ENCODE data around the gene RAB40A. TPM values are rescaled to one million over a fixed set of nuclear protein-coding genes. Genes with fewer than 3 reads are reported as not detected.
"Not testable (repeated sequence)": the region's sequence is repeated elsewhere in the genome, so short reads cannot be mapped to it uniquely, and the experiment has no call there.

Gene RAB40A
- total and polyA plus RNA-seq, 10 donors: 0.12 to 1.6 (median 0.68) TPM; not detected in 1

- Histone ChIP-seq H3K4me1 (no peaks in the 10 kb centered on the region), H3K9me3 (no peaks in the 10 kb centered on the region), H3K36me3 (no peaks in the 10 kb centered on the region), H3K27me3 (replicated peaks in 1 of 7) (no peaks in the 10 kb centered on the region), H3K27ac (no peak overlapping the region), H3K4me3 (no peak overlapping the region)
- TF ChIP-seq POLR2AphosphoS5 (IDR thresholded peaks at IDR 0.05): no peak
- TF ChIP-seq, protein P1, sequence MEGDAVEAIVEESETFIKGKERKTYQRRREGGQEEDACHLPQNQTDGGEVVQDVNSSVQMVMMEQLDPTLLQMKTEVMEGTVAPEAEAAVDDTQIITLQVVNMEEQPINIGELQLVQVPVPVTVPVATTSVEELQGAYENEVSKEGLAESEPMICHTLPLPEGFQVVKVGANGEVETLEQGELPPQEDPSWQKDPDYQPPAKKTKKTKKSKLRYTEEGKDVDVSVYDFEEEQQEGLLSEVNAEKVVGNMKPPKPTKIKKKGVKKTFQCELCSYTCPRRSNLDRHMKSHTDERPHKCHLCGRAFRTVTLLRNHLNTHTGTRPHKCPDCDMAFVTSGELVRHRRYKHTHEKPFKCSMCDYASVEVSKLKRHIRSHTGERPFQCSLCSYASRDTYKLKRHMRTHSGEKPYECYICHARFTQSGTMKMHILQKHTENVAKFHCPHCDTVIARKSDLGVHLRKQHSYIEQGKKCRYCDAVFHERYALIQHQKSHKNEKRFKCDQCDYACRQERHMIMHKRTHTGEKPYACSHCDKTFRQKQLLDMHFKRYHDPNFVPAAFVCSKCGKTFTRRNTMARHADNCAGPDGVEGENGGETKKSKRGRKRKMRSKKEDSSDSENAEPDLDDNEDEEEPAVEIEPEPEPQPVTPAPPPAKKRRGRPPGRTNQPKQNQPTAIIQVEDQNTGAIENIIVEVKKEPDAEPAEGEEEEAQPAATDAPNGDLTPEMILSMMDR (IDR thresholded peaks at IDR 0.05 in 8 of 11, conservative IDR thresholded peaks at IDR 0.05 in 3 of 11): no peak
- no peak for TF ChIP-seq POLR2A (IDR thresholded peaks at IDR 0.05)
- intact Hi-C loops (cut with DNase I; ENCODE audit: low total_unique reads): no loop called here
- no peak for DNase-seq
- WGBS, 5 donors: 37 to 58% (median 45%) methylated on average over 4 of the region's 4 CpGs
Measured at GRCh38 chrX:103483720-103484119, 35.6 kb downstream of the RAB40A start.

DNA sequence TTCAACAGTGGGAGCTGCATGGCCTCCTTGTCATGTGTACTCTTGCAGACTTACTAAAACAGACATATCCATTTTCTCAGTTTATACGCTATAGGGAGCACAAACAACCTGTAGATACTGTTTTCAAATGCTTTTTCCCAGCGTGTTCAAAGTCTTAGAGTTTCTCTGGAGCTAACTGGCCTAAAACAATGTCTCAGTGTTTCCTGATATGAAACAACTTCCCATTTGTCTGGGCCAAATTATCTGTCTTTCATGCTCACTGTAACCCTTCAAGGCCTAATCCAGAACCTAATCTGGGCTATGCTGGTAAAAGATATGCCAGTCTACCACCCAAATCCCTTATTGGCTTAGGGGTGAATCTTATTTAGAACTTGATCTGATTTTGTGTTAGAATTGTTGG is 38.8 kb downstream of the RAB40A start:
- H3K4me3 ChIP-seq: no peak overlapping the region

GRCh38 chrX:103477496-103477895 is 41.8 kb downstream of the RAB40A start:
- H3K27me3 ChIP-seq (replicated peaks in 1 of 7): no peaks in the 10 kb centered on the region
- H3K27ac ChIP-seq: no peak overlapping the region
- no peaks in the 10 kb centered on the region for H3K36me3 ChIP-seq
- no peak for TF ChIP-seq POLR2A (IDR thresholded peaks at IDR 0.05)
- TF ChIP-seq, protein P1 (IDR thresholded peaks at IDR 0.05 in 8 of 11, conservative IDR thresholded peaks at IDR 0.05 in 3 of 11): no peak
- no peak for TF ChIP-seq POLR2AphosphoS5 (IDR thresholded peaks at IDR 0.05)
- intact Hi-C loops (cut with DNase I; ENCODE audit: low total_unique reads): no loop called here
- H3K9me3 ChIP-seq: no peaks in the 10 kb centered on the region
- no peaks in the 10 kb centered on the region for H3K4me1 ChIP-seq
- no peak for DNase-seq
- H3K4me3 ChIP-seq: no peak overlapping the region

More for the DNA sequence above, 38.8 kb downstream of the RAB40A start:
- Histone ChIP-seq H3K4me1 (no peaks in the 10 kb centered on the region), H3K27me3 (replicated peaks in 1 of 7) (no peaks in the 10 kb centered on the region), H3K36me3 (no peaks in the 10 kb centered on the region), H3K27ac (no peak overlapping the region), H3K9me3 (no peaks in the 10 kb centered on the region)
- TF ChIP-seq POLR2A (IDR thresholded peaks at IDR 0.05) (no peak), POLR2AphosphoS5 (IDR thresholded peaks at IDR 0.05) (no peak)
- TF ChIP-seq, protein P1 (IDR thresholded peaks at IDR 0.05 in 8 of 11, conservative IDR thresholded peaks at IDR 0.05 in 3 of 11): no peak
- WGBS, 5 donors: 12 to 93% (median 43%) methylated on average over 1 to 2 of the region's 2 CpGs
- intact Hi-C loops (cut with DNase I; ENCODE audit: low total_unique reads): no loop called here
- no peak for DNase-seq

- H3K4me1 ChIP-seq: no peaks in the 10 kb centered on the region
- DNase-seq: no peak
- no peaks in the 10 kb centered on the region for H3K27me3 ChIP-seq (replicated peaks in 1 of 7)
- no peak overlapping the region for H3K4me3 ChIP-seq
- no peak for TF ChIP-seq POLR2AphosphoS5 (IDR thresholded peaks at IDR 0.05)
- TF ChIP-seq, protein P1 (IDR thresholded peaks at IDR 0.05 in 8 of 11, conservative IDR thresholded peaks at IDR 0.05 in 3 of 11): no peak
- no peak for TF ChIP-seq POLR2A (IDR thresholded peaks at IDR 0.05)
- intact Hi-C loops (cut with DNase I; ENCODE audit: low total_unique reads): no loop called here
- WGBS, 5 donors: 75 to 95% (median 89%) methylated on average over 1 of the region's 1 CpG
- no peaks in the 10 kb centered on the region for H3K9me3 ChIP-seq
- H3K36me3 ChIP-seq: no peaks in the 10 kb centered on the region
- no peak overlapping the region for H3K27ac ChIP-seq
Measured at GRCh38 chrX:103475381-103475780, 43.9 kb downstream of the RAB40A start.

- intact Hi-C loops (cut with DNase I; ENCODE audit: low total_unique reads): loop anchor here (5.0 to 10.0 kb wide), 2 partner anchors 125 to 258 kb away; no protein-coding TSS in a partner anchor
- H3K36me3 ChIP-seq; DNase-seq; H3K4me3 ChIP-seq; H3K27ac ChIP-seq; H3K9me3 ChIP-seq; H3K4me1 ChIP-seq; H3K27me3 ChIP-seq (replicated peaks in 1 of 7): not testable (repeated sequence)
- 77 to 95% (median 90%) methylated on average over 7 to 8 of the region's 8 CpGs for WGBS, 5 donors
Measured at GRCh38 chrX:103469977-103470376, 49.3 kb downstream of the RAB40A start.
